Right atrium auricular region (tissue), 2 donors: Measurements from ENCODE around the gene C1orf115. TPM values are rescaled to one million over a fixed set of nuclear protein-coding genes. Genes with fewer than 3 reads are reported as not detected.
A peak's percentile ranks its signal among the peaks of the same experiment; 100 is the strongest.

Source experiments
- DNase-seq: peaks from one replicate; pipeline ENCODE4 v3.0.0-alpha.2; 2019; ENCODE audit warnings: low spot score
- H3K27ac ChIP-seq, 2 donors: fragments of 200-600 bp; sonication (generic); 1 replicate in 1 of 2; 2 replicates in 1 of 2; pipeline ENCODE4 v1.5.1; 2016 to 2019
- H3K27me3 ChIP-seq, 2 donors: fragments of 200-600 bp; sonication (generic); one replicate each; pipeline versions ENCODE4 v1.5.1 to v1.6.0; 2017 to 2019
- H3K36me3 ChIP-seq: fragments of 200-600 bp; sonication (generic); one replicate; pipeline ENCODE4 v1.5.1; 2016
- H3K4me1 ChIP-seq, 2 donors: fragments of 200-600 bp; sonication (generic); one replicate each; pipeline versions ENCODE4 v1.5.1 to v1.6.0; 2017 to 2019
- H3K4me3 ChIP-seq, 2 donors: fragments of 200-600 bp; sonication (generic); 1 replicate in 1 of 2; 2 replicates in 1 of 2; pipeline ENCODE4 v1.5.1; 2017 to 2019; ENCODE audit warnings: mild to moderate bottlenecking in 1 of 2, moderate library complexity in 1 of 2
- H3K9me3 ChIP-seq, 2 donors: fragments of 200-600 bp; sonication (generic); one replicate each; pipeline ENCODE4 v1.5.1; 2019
- total RNA-seq, 2 donors: library from RNA; depleted of rRNA; stranded (reverse); fragments of >200 nt; gene quantifications; one replicate each; pipeline ENCODE4 v1.1.0, GENCODE V29; 2016
- TF ChIP-seq, protein P1 (sequence below), 2 donors: fragments of 200-600 bp; sonication (generic); IDR thresholded peaks; one replicate each; pipeline ENCODE4 v1.5.1; 2019; ENCODE audit warnings: antibody characterized with exemption in 2 of 2

Gene C1orf115
- total RNA-seq, 2 donors from 2014 or later: 19.2 to 19.8 TPM

GRCh38 chr1:220666349-220666748 lies 23.8 kb upstream of the C1orf115 start:
- H3K4me3 ChIP-seq: no peak overlapping the region
- H3K27ac ChIP-seq: no peak overlapping the region
- no peaks in the 10 kb centered on the region for H3K4me1 ChIP-seq
- no peaks in the 10 kb centered on the region for H3K27me3 ChIP-seq
- DNase-seq: no peak
- H3K36me3 ChIP-seq: no peaks in the 10 kb centered on the region
- TF ChIP-seq, protein P1, sequence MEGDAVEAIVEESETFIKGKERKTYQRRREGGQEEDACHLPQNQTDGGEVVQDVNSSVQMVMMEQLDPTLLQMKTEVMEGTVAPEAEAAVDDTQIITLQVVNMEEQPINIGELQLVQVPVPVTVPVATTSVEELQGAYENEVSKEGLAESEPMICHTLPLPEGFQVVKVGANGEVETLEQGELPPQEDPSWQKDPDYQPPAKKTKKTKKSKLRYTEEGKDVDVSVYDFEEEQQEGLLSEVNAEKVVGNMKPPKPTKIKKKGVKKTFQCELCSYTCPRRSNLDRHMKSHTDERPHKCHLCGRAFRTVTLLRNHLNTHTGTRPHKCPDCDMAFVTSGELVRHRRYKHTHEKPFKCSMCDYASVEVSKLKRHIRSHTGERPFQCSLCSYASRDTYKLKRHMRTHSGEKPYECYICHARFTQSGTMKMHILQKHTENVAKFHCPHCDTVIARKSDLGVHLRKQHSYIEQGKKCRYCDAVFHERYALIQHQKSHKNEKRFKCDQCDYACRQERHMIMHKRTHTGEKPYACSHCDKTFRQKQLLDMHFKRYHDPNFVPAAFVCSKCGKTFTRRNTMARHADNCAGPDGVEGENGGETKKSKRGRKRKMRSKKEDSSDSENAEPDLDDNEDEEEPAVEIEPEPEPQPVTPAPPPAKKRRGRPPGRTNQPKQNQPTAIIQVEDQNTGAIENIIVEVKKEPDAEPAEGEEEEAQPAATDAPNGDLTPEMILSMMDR (IDR thresholded peaks at IDR 0.05): no peak
- H3K9me3 ChIP-seq: peaks cover 0 to 9% of the 10 kb centered on the region in 2 donors

GRCh38 chr1:220669005-220669404 lies 21.2 kb upstream of the C1orf115 start:
- Histone ChIP-seq H3K4me1 (no peaks in the 10 kb centered on the region), H3K27ac (no peak overlapping the region), H3K36me3 (no peaks in the 10 kb centered on the region), H3K9me3 (peaks cover 0 to 9% of the 10 kb centered on the region in 2 donors), H3K27me3 (no peaks in the 10 kb centered on the region), H3K4me3 (no peak overlapping the region)
- TF ChIP-seq, protein P1 (IDR thresholded peaks at IDR 0.05): no peak
- DNase-seq: no peak

- no peak for DNase-seq
- Histone ChIP-seq H3K36me3 (no peaks in the 10 kb centered on the region), H3K4me1 (no peaks in the 10 kb centered on the region), H3K27me3 (no peaks in the 10 kb centered on the region), H3K9me3 (peaks cover 0 to 9% of the 10 kb centered on the region in 2 donors), H3K27ac (no peak overlapping the region), H3K4me3 (no peak overlapping the region)
- TF ChIP-seq, protein P1 (IDR thresholded peaks at IDR 0.05): no peak
Observed at GRCh38 chr1:220670365-220670764, 19.8 kb upstream of the C1orf115 start.

DNA sequence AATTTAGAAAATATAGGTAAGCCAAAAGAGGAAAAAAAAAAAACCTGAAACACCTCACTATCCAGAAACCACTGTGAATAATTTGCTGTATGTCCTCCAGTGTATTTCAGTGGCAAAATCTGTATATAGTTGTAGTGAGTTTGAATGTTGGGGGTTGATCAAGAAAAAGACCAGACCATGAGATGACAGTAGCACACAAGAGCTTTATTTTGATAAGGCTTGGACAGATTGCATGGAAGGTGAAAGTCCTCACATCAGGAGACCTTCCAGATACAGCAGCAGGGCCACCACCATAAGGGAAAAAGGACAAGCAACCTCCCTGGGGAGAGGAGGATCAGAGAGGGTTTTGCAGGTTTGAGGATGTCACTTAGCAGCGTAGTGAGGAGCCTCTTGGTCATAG lies 16.2 kb upstream of the C1orf115 start:
- no peak overlapping the region for H3K27ac ChIP-seq
- DNase-seq: no peak
- no peaks in the 10 kb centered on the region for H3K4me1 ChIP-seq
- H3K27me3 ChIP-seq: no peaks in the 10 kb centered on the region
- TF ChIP-seq, protein P1 (IDR thresholded peaks at IDR 0.05): no peak
- no peaks in the 10 kb centered on the region for H3K36me3 ChIP-seq
- peaks cover 0 to 9% of the 10 kb centered on the region in 2 donors for H3K9me3 ChIP-seq
- no peak overlapping the region for H3K4me3 ChIP-seq

DNA sequence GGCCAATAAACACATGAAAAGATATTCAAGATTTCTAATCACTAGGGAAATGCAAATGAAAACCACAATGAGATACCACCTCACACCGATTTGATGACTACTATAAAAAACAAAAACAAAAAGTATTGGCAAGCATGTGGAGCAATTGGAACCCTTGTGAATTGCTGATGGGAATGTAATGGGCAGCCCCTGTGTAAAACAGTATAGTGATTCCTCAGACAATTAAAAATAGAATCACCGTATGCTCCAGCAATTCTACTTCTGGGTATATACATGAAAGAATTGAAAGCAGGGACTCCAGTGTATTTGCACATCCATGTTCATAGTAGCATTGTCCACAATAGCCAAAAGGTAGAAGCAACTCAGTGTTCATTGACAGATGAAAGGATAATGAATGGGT lies 12.9 kb upstream of the C1orf115 start:
- Histone ChIP-seq H3K27me3 (no peaks in the 10 kb centered on the region), H3K4me1 (no peaks in the 10 kb centered on the region), H3K27ac (no peak overlapping the region), H3K36me3 (no peaks in the 10 kb centered on the region), H3K4me3 (no peak overlapping the region), H3K9me3 (no peaks in the 10 kb centered on the region)
- DNase-seq: no peak
- TF ChIP-seq, protein P1 (IDR thresholded peaks at IDR 0.05): no peak

- H3K9me3 ChIP-seq: no peaks in the 10 kb centered on the region
- no peak overlapping the region for H3K27ac ChIP-seq
- DNase-seq: no peak
- no peaks in the 10 kb centered on the region for H3K27me3 ChIP-seq
- no peaks in the 10 kb centered on the region for H3K4me1 ChIP-seq
- TF ChIP-seq, protein P1 (IDR thresholded peaks at IDR 0.05): peak; percentile 70 to 83
- no peaks in the 10 kb centered on the region for H3K36me3 ChIP-seq
- H3K4me3 ChIP-seq: no peak overlapping the region
Observed at GRCh38 chr1:220680085-220680687, 10.0 kb upstream of the C1orf115 start.
